ENCODE results near the gene SLAMF9.

SLAMF9 gene

DNA sequence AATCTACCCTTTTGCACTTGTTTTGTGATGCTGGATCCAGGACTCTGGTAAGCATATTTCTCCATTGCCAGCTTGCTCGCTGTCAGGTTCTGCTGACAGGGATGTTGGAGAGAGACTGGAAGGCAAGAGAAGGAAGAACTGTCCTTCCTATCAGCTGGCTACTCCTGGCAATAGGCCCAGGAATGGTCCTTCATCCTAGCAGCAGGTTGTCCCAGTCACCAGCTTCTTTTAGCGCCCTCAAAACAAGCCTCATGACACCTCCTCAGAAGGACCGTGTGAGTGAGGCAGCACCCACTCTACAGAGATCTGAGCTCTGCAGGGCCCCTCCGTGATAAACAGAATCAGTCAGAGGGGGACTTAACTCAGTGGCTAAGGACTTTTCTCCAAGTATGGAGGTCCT, 33.1 kb upstream of the SLAMF9 start:
- Histone ChIP-seq H3K79me2 (ENCODE audit: control insufficient read depth, insufficient read depth, low read length, unreplicated experiment) (no peaks in the 10 kb centered on the region), H2AFZ (ENCODE audit: low read length, unreplicated experiment) (no peak overlapping the region), H3K27ac (ENCODE audit: low read depth, low read length) (no peak overlapping the region), H3K4me3 (ENCODE audit: low read depth, low read length) (no peak overlapping the region), H3K4me1 (ENCODE audit: control insufficient read depth, insufficient read depth, low read length, unreplicated experiment) (no peaks in the 10 kb centered on the region), H3K36me3 (ENCODE audit: insufficient read depth, low read length) (no peaks in the 10 kb centered on the region), H3K27me3 (ENCODE audit: insufficient read depth, low read length) (no peaks in the 10 kb centered on the region)

DNA sequence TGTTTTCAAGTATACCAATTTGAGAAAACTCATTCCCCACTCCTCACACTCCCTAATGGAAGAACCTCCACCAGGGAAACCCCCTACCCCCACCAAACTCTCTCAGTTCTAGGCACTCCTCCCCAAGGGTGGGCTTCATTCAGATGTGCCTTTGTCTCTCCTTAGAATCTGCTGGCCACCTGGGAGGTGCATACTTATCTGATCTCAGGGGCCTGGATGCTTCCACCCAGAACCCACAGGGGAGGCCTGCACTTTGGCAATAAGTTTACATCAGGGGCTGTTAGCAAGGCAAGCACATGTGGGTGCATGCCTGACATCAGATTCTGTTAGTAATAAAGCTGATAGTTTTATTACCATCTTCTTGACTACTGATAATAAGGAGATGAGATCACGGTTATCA, 32.5 kb upstream of the SLAMF9 start:
- Histone ChIP-seq H3K4me1 (ENCODE audit: control insufficient read depth, insufficient read depth, low read length, unreplicated experiment) (no peaks in the 10 kb centered on the region), H3K79me2 (ENCODE audit: control insufficient read depth, insufficient read depth, low read length, unreplicated experiment) (no peaks in the 10 kb centered on the region), H2AFZ (ENCODE audit: low read length, unreplicated experiment) (no peak overlapping the region), H3K36me3 (ENCODE audit: insufficient read depth, low read length) (no peaks in the 10 kb centered on the region), H3K27ac (ENCODE audit: low read depth, low read length) (no peak overlapping the region), H3K27me3 (ENCODE audit: insufficient read depth, low read length) (no peaks in the 10 kb centered on the region), H3K4me3 (ENCODE audit: low read depth, low read length) (no peak overlapping the region)

DNA sequence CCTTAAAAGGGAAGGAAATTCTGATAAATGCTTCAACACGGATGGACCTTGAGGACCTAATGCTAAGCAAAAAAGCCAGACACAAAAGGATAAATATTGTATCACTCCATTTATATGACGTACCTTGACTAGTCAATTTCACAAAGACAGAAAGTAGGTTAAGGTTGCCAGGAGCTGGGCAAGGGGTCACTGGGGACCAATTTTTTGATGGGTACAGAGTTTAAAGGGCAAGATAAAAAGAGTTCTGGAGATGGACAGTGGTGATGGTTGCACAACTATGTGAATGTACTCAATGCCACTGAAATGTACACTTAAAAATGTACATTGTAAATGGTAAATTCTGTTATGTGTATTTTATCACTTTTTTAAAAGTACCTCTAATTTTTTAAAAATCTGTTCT, 32.1 kb upstream of the SLAMF9 start:
- Histone ChIP-seq H3K79me2 (ENCODE audit: control insufficient read depth, insufficient read depth, low read length, unreplicated experiment) (no peaks in the 10 kb centered on the region), H3K27me3 (ENCODE audit: insufficient read depth, low read length) (no peaks in the 10 kb centered on the region), H3K4me3 (ENCODE audit: low read depth, low read length) (no peak overlapping the region), H2AFZ (ENCODE audit: low read length, unreplicated experiment) (no peak overlapping the region), H3K4me1 (ENCODE audit: control insufficient read depth, insufficient read depth, low read length, unreplicated experiment) (no peaks in the 10 kb centered on the region), H3K27ac (ENCODE audit: low read depth, low read length) (no peak overlapping the region), H3K36me3 (ENCODE audit: insufficient read depth, low read length) (no peaks in the 10 kb centered on the region)

DNA sequence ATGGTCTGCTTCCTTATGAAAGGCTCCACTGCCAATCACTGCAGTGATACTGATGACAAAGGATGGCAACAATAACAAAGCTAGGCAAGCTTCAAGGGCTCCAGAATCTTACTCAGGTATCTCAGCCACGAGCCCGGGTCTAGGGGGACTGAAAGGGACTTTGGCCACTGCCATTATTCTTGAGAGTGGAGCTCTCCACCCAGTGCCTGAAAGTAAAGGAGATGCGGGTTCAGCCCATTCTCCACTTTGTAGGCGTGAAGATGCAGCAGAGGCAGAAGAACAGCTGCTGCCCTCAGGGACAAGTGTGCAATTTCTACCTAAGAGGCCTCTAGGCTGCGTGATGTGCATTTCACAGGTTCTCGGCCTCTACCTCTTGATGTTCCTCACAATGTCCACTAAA, 31.4 kb upstream of the SLAMF9 start:
- H3K27ac ChIP-seq (ENCODE audit: low read depth, low read length) = no peak overlapping the region
- no peaks in the 10 kb centered on the region for H3K36me3 ChIP-seq (ENCODE audit: insufficient read depth, low read length)
- no peaks in the 10 kb centered on the region for H3K4me1 ChIP-seq (ENCODE audit: control insufficient read depth, insufficient read depth, low read length, unreplicated experiment)
- H3K4me3 ChIP-seq (ENCODE audit: low read depth, low read length) = no peak overlapping the region
- no peaks in the 10 kb centered on the region for H3K27me3 ChIP-seq (ENCODE audit: insufficient read depth, low read length)
- no peak overlapping the region for H2AFZ ChIP-seq (ENCODE audit: low read length, unreplicated experiment)
- no peaks in the 10 kb centered on the region for H3K79me2 ChIP-seq (ENCODE audit: control insufficient read depth, insufficient read depth, low read length, unreplicated experiment)

- no peak overlapping the region for H3K27ac ChIP-seq (ENCODE audit: low read depth, low read length)
- H3K27me3 ChIP-seq (ENCODE audit: insufficient read depth, low read length) = peaks cover 4% of the 10 kb centered on the region; the same call in 1 of the 2 replicates
- H3K4me1 ChIP-seq (ENCODE audit: control insufficient read depth, insufficient read depth, low read length, unreplicated experiment) = no peaks in the 10 kb centered on the region
- H3K36me3 ChIP-seq (ENCODE audit: insufficient read depth, low read length) = no peaks in the 10 kb centered on the region
- no peak overlapping the region for H3K4me3 ChIP-seq (ENCODE audit: low read depth, low read length)
- H2AFZ ChIP-seq (ENCODE audit: low read length, unreplicated experiment) = no peak overlapping the region
- H3K79me2 ChIP-seq (ENCODE audit: control insufficient read depth, insufficient read depth, low read length, unreplicated experiment) = no peaks in the 10 kb centered on the region
These were observed 29.6 kb upstream of the SLAMF9 start for GRCh38 chr1:159983681-159984080.

- Histone ChIP-seq H2AFZ (ENCODE audit: low read length, unreplicated experiment) (no peak overlapping the region), H3K27ac (ENCODE audit: low read depth, low read length) (no peak overlapping the region), H3K4me1 (ENCODE audit: control insufficient read depth, insufficient read depth, low read length, unreplicated experiment) (no peaks in the 10 kb centered on the region), H3K36me3 (ENCODE audit: insufficient read depth, low read length) (no peaks in the 10 kb centered on the region), H3K27me3 (ENCODE audit: insufficient read depth, low read length) (peaks cover 4% of the 10 kb centered on the region; the same call in 1 of the 2 replicates), H3K79me2 (ENCODE audit: control insufficient read depth, insufficient read depth, low read length, unreplicated experiment) (no peaks in the 10 kb centered on the region), H3K4me3 (ENCODE audit: low read depth, low read length) (no peak overlapping the region)
These were observed 28.2 kb upstream of the SLAMF9 start for GRCh38 chr1:159982280-159982679.

DNA sequence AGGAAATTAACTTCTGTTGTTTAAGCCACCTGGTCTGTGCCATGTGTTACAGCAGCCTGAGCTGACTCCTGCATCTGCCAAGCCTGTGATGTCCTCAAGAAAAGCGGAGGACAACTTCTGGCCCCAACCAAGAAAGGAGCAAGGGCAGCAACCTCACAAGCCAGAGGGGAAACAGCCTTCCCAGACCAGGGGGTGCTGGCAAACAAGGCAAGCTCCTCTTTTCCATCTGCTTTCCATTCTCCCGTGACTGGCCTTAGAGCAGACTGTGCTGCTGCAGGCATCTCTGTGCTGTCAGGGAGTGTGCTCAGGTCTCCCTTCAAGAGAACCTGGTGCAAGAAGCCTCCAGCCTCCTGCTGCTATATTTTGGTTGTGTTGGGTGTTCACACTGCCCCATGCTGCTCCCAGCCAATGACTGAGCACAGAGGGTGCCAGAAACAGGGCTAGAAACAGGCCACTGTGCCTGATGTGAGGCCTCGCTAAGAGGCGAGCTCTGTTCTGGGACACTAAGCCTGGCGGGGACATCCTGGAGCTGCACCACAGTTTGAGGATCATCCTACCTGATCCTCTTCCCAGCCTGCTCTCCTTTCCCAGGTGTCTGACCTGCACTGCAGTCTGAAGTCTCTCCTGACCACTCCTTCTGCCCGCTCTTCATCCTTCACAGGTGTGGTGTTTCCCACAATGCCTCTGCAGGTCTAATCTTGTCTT, 27.5 kb upstream of the SLAMF9 start:
- Histone ChIP-seq H3K27me3 (ENCODE audit: insufficient read depth, low read length) (peaks cover 4% of the 10 kb centered on the region), H3K36me3 (ENCODE audit: insufficient read depth, low read length) (no peaks in the 10 kb centered on the region), H2AFZ (ENCODE audit: low read length, unreplicated experiment) (no peak overlapping the region), H3K4me1 (ENCODE audit: control insufficient read depth, insufficient read depth, low read length, unreplicated experiment) (no peaks in the 10 kb centered on the region), H3K27ac (ENCODE audit: low read depth, low read length) (no peak overlapping the region), H3K4me3 (ENCODE audit: low read depth, low read length) (no peak overlapping the region), H3K79me2 (ENCODE audit: control insufficient read depth, insufficient read depth, low read length, unreplicated experiment) (no peaks in the 10 kb centered on the region)

GRCh38 chr1:159980786-159981185, 26.7 kb upstream of the SLAMF9 start:
- Histone ChIP-seq H2AFZ (ENCODE audit: low read length, unreplicated experiment) (no peak overlapping the region), H3K27me3 (ENCODE audit: insufficient read depth, low read length) (peaks cover 5% of the 10 kb centered on the region), H3K36me3 (ENCODE audit: insufficient read depth, low read length) (no peaks in the 10 kb centered on the region)

DNA sequence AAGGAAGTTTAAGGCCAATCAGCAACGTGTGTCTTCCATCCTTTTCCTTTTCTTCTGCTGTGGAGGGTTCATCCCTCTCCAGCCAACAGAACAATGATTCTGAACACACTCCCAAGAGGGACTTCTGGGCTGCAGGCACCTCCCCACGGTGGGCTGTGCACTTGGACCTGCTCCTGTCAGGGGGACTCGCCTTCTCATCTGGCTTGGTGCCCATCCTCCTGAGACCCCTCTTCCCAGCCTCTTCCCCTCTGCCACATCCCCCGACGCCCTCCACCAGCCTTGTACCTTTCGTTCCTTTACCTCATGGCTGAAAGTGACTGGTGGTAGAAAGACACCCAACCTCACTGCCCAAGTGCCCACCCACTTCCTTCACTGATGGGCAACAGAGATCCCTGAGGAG, 26.0 kb upstream of the SLAMF9 start:
- no peaks in the 10 kb centered on the region for H3K4me1 ChIP-seq (ENCODE audit: control insufficient read depth, insufficient read depth, low read length, unreplicated experiment)
- peaks cover 12% of the 10 kb centered on the region for H3K27me3 ChIP-seq (ENCODE audit: insufficient read depth, low read length)
- H3K79me2 ChIP-seq (ENCODE audit: control insufficient read depth, insufficient read depth, low read length, unreplicated experiment) = no peaks in the 10 kb centered on the region
- no peaks in the 10 kb centered on the region for H3K36me3 ChIP-seq (ENCODE audit: insufficient read depth, low read length)
- no peak overlapping the region for H3K4me3 ChIP-seq (ENCODE audit: low read depth, low read length)
- no peak overlapping the region for H3K27ac ChIP-seq (ENCODE audit: low read depth, low read length)
- H2AFZ ChIP-seq (ENCODE audit: low read length, unreplicated experiment) = no peak overlapping the region

More at GRCh38 chr1:159980786-159981185, 26.7 kb upstream of the SLAMF9 start:
- no peak overlapping the region for H3K4me3 ChIP-seq (ENCODE audit: low read depth, low read length)
- no peaks in the 10 kb centered on the region for H3K4me1 ChIP-seq (ENCODE audit: control insufficient read depth, insufficient read depth, low read length, unreplicated experiment)
- H3K27ac ChIP-seq (ENCODE audit: low read depth, low read length) = no peak overlapping the region
- H3K79me2 ChIP-seq (ENCODE audit: control insufficient read depth, insufficient read depth, low read length, unreplicated experiment) = no peaks in the 10 kb centered on the region

GRCh38 chr1:159979257-159979656, 25.2 kb upstream of the SLAMF9 start:
- no peaks in the 10 kb centered on the region for H3K4me1 ChIP-seq (ENCODE audit: control insufficient read depth, insufficient read depth, low read length, unreplicated experiment)
- peaks cover 19% of the 10 kb centered on the region for H3K27me3 ChIP-seq (ENCODE audit: insufficient read depth, low read length)
- no peaks in the 10 kb centered on the region for H3K79me2 ChIP-seq (ENCODE audit: control insufficient read depth, insufficient read depth, low read length, unreplicated experiment)
- H2AFZ ChIP-seq (ENCODE audit: low read length, unreplicated experiment) = no peak overlapping the region
- no peak overlapping the region for H3K27ac ChIP-seq (ENCODE audit: low read depth, low read length)
- H3K4me3 ChIP-seq (ENCODE audit: low read depth, low read length) = no peak overlapping the region
- no peaks in the 10 kb centered on the region for H3K36me3 ChIP-seq (ENCODE audit: insufficient read depth, low read length)

DNA sequence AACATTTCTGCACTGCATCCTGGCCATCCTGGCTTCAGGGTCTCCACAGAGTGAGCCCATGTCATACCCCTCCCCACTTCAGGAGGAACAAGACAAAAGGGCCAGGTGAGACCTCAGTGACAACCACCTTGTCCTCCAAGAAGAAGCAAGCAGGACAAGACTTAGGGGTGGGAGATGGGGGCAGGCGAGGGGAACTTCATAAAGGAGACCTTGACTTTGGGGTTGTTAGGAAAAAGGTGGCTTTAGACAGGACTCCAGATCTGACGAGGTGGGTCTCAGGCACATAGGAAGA, 24.0 kb upstream of the SLAMF9 start:
- Histone ChIP-seq H3K4me1 (ENCODE audit: control insufficient read depth, insufficient read depth, low read length, unreplicated experiment) (no peaks in the 10 kb centered on the region), H2AFZ (ENCODE audit: low read length, unreplicated experiment) (no peak overlapping the region), H3K27me3 (ENCODE audit: insufficient read depth, low read length) (peaks cover 24% of the 10 kb centered on the region), H3K36me3 (ENCODE audit: insufficient read depth, low read length) (no peaks in the 10 kb centered on the region), H3K27ac (ENCODE audit: low read depth, low read length) (no peak overlapping the region), H3K4me3 (ENCODE audit: low read depth, low read length) (no peak overlapping the region), H3K79me2 (ENCODE audit: control insufficient read depth, insufficient read depth, low read length, unreplicated experiment) (no peaks in the 10 kb centered on the region)

Data from ACC112 (cell line).